ENCODE results near the gene ZNF827. TPM values are rescaled to one million over a fixed set of nuclear protein-coding genes. Genes with fewer than 3 reads are reported as not detected.

The ZNF827 gene, protein sequence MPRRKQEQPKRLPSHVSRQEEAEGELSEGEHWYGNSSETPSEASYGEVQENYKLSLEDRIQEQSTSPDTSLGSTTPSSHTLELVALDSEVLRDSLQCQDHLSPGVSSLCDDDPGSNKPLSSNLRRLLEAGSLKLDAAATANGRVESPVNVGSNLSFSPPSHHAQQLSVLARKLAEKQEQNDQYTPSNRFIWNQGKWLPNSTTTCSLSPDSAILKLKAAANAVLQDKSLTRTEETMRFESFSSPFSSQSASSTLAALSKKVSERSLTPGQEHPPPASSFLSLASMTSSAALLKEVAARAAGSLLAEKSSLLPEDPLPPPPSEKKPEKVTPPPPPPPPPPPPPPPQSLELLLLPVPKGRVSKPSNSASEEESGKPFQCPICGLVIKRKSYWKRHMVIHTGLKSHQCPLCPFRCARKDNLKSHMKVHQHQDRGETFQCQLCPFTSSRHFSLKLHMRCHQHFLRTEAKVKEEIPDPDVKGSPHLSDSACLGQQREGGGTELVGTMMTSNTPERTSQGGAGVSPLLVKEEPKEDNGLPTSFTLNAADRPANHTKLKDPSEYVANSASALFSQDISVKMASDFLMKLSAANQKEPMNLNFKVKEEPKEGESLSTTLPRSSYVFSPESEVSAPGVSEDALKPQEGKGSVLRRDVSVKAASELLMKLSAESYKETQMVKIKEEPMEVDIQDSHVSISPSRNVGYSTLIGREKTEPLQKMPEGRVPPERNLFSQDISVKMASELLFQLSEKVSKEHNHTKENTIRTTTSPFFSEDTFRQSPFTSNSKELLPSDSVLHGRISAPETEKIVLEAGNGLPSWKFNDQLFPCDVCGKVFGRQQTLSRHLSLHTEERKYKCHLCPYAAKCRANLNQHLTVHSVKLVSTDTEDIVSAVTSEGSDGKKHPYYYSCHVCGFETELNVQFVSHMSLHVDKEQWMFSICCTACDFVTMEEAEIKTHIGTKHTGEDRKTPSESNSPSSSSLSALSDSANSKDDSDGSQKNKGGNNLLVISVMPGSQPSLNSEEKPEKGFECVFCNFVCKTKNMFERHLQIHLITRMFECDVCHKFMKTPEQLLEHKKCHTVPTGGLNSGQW
- total RNA-seq (2022; extraction: Qiagen RNA extraction): 2.7 to 3.8 TPM (median 3.5 TPM) in 5 replicates

DNA sequence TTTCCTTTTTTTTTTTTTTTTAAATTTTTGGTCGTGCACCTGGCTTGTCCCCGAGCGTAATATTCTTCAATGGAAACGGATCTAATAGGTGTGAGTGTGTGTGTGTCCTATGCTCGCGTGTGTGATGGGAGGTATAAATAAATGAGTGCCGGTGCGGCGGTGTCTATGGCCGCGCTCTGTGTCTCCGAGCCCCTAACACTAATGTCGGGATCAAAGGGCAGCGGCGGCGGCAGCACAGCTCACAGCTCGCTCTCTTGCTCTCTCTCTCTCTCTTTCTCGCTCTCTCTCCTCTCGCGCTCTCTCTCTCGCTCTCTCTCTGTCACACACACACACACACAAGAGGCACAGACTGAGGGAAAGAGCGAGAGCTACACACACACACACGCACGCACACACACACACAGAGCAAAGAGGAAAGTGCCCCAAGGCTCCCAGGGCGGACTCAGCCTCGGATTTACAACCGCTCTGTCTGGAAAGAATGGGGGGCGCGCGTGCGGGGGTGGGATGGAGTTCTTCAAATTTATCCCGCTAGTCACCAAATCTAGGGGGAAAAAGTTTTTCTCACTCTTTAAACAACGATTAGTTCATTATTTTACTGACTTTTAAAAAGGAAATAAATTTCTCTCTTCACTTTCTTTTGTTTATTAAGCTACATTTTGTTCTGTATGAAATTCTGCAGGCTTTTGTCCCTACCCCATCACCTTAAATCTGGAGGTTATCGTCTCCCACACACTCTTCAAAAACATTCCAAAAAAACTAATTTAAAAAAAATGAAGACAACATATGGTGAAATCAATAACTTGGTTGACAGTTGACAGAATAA, at the start of gene ZNF827:
Gene ZNF827 (minus strand): TSS at position 206 of the 823 bp plus-strand sequence. CDS start 416 bp downstream, outside the sequence.

Other genes starting within 250 kb of the ZNF827 start
- 31.3 to 53.3 TPM (median 31.4 TPM) in 5 replicates for gene LSM6, start 236.9 kb upstream of the ZNF827 start, total RNA-seq (2022; extraction: Qiagen RNA extraction)